Measurements from ENCODE around the gene CHRDL2. TPM values are rescaled to one million over a fixed set of nuclear protein-coding genes. Genes with fewer than 3 reads are reported as not detected.

CHRDL2 gene
- total and polyA plus RNA-seq, 2 of the 13 experiments (the other 11 are each of a cell fraction or from before 2014, with no cell fraction given) = 0.04 TPM; not detected in 1

- H3K27ac ChIP-seq (ENCODE audit: extremely low read length, insufficient read depth, low read length) = no peak overlapping the region
- WGBS (ENCODE audit: low lambda C conversion rate) = 89% methylated on average over 1 of the region's 1 CpG
- H4K20me1 ChIP-seq (ENCODE audit: insufficient read depth, low read length) = no peaks in the 10 kb centered on the region; the same call in 1 of the 2 replicates
- POLR2A ChIA-PET = no interaction called here
- no peaks in the 10 kb centered on the region for H3K4me1 ChIP-seq (ENCODE audit: insufficient read depth, low read length)
- DNase-seq (ENCODE audit: low spot score) (no peak), ATAC-seq (no peak), FAIRE-seq (no peak)
- no TSS peak for BruUV-seq (replicated peaks)
- CTCF ChIA-PET (ENCODE audit: low intra/inter-chr PET ratio, low total read pairs) = no interaction called here
- no peak overlapping the region for H3K4me3 ChIP-seq (replicated peaks in 1 of 3; ENCODE audit: insufficient read depth in 1 of 3, low read depth in 2 of 3, low read length in 3 of 3)
- H2AFZ ChIP-seq (ENCODE audit: low read length) = no peak overlapping the region
- H3K27me3 ChIP-seq (ENCODE audit: control insufficient read depth in 1 of 2, insufficient read depth in 2 of 2, low read length in 2 of 2) = no peaks in the 10 kb centered on the region
- TF ChIP-seq ZIK1 (CRISPR knock-in tag; IDR thresholded peaks at IDR 0.05; ENCODE audit: borderline replicate concordance, low read depth) (no peak), MXD4 (CRISPR knock-in tag; IDR thresholded peaks at IDR 0.05) (no peak), ZNF547 (CRISPR knock-in tag; IDR thresholded peaks at IDR 0.05) (no peak), TSC22D2 (CRISPR knock-in tag; IDR thresholded peaks at IDR 0.05; ENCODE audit: borderline replicate concordance) (no peak), NFIB (CRISPR knock-in tag; IDR thresholded peaks at IDR 0.05; ENCODE audit: borderline replicate concordance) (no peak), HOMEZ (CRISPR knock-in tag; IDR thresholded peaks at IDR 0.05; ENCODE audit: low read depth) (no peak), KDM4B (CRISPR knock-in tag; IDR thresholded peaks at IDR 0.05) (no peak), TBX3 (IDR thresholded peaks at IDR 0.05; ENCODE audit: borderline replicate concordance) (no peak)
- TF ChIP-seq, protein P1, sequence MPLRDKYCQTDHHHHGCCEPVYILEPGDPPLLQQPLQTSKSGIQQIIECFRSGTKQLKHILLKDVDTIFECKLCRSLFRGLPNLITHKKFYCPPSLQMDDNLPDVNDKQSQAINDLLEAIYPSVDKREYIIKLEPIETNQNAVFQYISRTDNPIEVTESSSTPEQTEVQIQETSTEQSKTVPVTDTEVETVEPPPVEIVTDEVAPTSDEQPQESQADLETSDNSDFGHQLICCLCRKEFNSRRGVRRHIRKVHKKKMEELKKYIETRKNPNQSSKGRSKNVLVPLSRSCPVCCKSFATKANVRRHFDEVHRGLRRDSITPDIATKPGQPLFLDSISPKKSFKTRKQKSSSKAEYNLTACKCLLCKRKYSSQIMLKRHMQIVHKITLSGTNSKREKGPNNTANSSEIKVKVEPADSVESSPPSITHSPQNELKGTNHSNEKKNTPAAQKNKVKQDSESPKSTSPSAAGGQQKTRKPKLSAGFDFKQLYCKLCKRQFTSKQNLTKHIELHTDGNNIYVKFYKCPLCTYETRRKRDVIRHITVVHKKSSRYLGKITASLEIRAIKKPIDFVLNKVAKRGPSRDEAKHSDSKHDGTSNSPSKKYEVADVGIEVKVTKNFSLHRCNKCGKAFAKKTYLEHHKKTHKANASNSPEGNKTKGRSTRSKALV (CRISPR knock-in tag; IDR thresholded peaks at IDR 0.05) = no peak
- peaks cover 52% of the 10 kb centered on the region for H3K79me2 ChIP-seq (ENCODE audit: insufficient read depth, low read length)
- H3K9me3 ChIP-seq (ENCODE audit: low read length) = no peaks in the 10 kb centered on the region
- no peak overlapping the region for H3K9ac ChIP-seq (ENCODE audit: insufficient read depth, low read depth, low read length)
- H3K36me3 ChIP-seq (replicated peaks in 1 of 2; ENCODE audit: control insufficient read depth in 1 of 2, insufficient read depth in 2 of 2, low read length in 2 of 2) = peaks cover 0 to 3% of the 10 kb centered on the region in 2 experiments; a peak in 2 of 5 replicates
- intact Hi-C loops (cut with micrococcal nuclease; ENCODE audit: unreplicated experiment) (no loop called here), in situ Hi-C loops (cut with HindIII; ENCODE audit: extremely low pct_ligation_motif_present, low pct_unique_long_range_greater_than_20kb) (no loop called here)
- H3K4me2 ChIP-seq (ENCODE audit: low read depth, low read length) = no peak overlapping the region
These were observed 44.5 kb upstream of the CHRDL2 start for GRCh38 chr11:74775762-74776161.
